ENCODE data around the gene TECTA.
"Not testable (repeated sequence)": the region's sequence is repeated elsewhere in the genome, so short reads cannot be mapped to it uniquely, and the experiment has no call there.

The TECTA gene

GRCh38 chr11:121090145-121090721, 10.8 kb upstream of the TECTA start:
- no peak for DNase-seq (ENCODE audit: low spot score)

- DNase-seq (ENCODE audit: low spot score) = no peak
These were observed 9.4 kb upstream of the TECTA start for GRCh38 chr11:121091492-121092152.

GRCh38 chr11:121095561-121095960, 5.5 kb upstream of the TECTA start:
- DNase-seq (ENCODE audit: low spot score) = no peak

GRCh38 chr11:121099364-121099763, 1.7 kb upstream of the TECTA start:
- DNase-seq (ENCODE audit: low spot score) = no peak

GRCh38 chr11:121099885-121100284, 1.2 kb upstream of the TECTA start:
- no peak for DNase-seq (ENCODE audit: low spot score)

- DNase-seq (ENCODE audit: low spot score) = no peak
These were observed 3.3 kb downstream of the TECTA start for GRCh38 chr11:121104312-121104762.

GRCh38 chr11:121105063-121105480, 4.0 kb downstream of the TECTA start:
- no peak for DNase-seq (ENCODE audit: low spot score)

- no peak for DNase-seq (ENCODE audit: low spot score)
These were observed 4.6 kb downstream of the TECTA start for GRCh38 chr11:121105481-121106195.

GRCh38 chr11:121106812-121107211, 5.8 kb downstream of the TECTA start:
- DNase-seq (ENCODE audit: low spot score) = no peak

GRCh38 chr11:121108413-121108812, 7.4 kb downstream of the TECTA start:
- DNase-seq (ENCODE audit: low spot score) = no peak

- no peak for DNase-seq (ENCODE audit: low spot score)
These were observed 8.4 kb downstream of the TECTA start for GRCh38 chr11:121109471-121109870.

GRCh38 chr11:121109916-121110586, 9.0 kb downstream of the TECTA start:
- DNase-seq (ENCODE audit: low spot score) = no peak

- no peak for DNase-seq (ENCODE audit: low spot score)
These were observed 10.1 kb downstream of the TECTA start for GRCh38 chr11:121110871-121111724.

- peak; percentile 76 for DNase-seq (ENCODE audit: low spot score)
These were observed 11.7 kb downstream of the TECTA start for GRCh38 chr11:121112498-121113455.

GRCh38 chr11:121113611-121114010, 12.6 kb downstream of the TECTA start:
- DNase-seq (ENCODE audit: low spot score) = no peak

GRCh38 chr11:121115024-121115423, 14.0 kb downstream of the TECTA start:
- DNase-seq (ENCODE audit: low spot score) = not testable (repeated sequence)

- DNase-seq (ENCODE audit: low spot score) = no peak
These were observed 16.7 kb downstream of the TECTA start for GRCh38 chr11:121117788-121118187.

GRCh38 chr11:121119440-121119839, 18.4 kb downstream of the TECTA start:
- DNase-seq (ENCODE audit: low spot score) = no peak

- DNase-seq (ENCODE audit: low spot score) = no peak
These were observed 21.3 kb downstream of the TECTA start for GRCh38 chr11:121122328-121122727.

GRCh38 chr11:121123496-121124069, 22.5 kb downstream of the TECTA start:
- no peak for DNase-seq (ENCODE audit: low spot score)

Measured in AG08396 (cell line).